HG03457 (cell line): ENCODE measurements around the gene EPB41L4A.
"Not testable (repeated sequence)": the region's sequence is repeated elsewhere in the genome, so short reads cannot be mapped to it uniquely, and the experiment has no call there.

Experiments
- ATAC-seq: cut with Tn5 transposase; IDR thresholded peaks from one replicate; pipeline ENCODE4 v1.9.1; 2021; ENCODE audit warnings: moderate number of reproducible peaks; ENCODE audit not compliant: unreplicated experiment

EPB41L4A gene

DNA sequence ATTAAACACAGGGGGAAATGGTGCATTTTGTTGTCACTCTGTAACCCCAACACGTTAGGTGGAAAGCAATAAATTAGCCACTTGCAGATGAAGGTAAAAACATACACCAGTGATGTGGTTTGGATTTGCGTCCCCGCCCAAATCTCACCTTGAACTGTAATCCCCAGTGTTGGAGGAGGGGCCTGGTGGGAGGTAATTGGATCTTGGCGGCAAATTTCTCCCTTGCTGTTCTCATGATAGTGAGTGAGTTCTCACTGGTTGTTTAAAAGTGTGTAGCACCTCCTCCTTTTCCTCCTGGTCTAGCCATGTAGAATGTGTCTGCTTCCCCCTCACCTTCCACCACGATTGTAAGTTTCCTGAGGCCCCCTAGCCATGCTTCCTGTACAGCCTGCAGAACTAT lies 17.2 kb downstream of the EPB41L4A start:
- ATAC-seq = no peak

DNA sequence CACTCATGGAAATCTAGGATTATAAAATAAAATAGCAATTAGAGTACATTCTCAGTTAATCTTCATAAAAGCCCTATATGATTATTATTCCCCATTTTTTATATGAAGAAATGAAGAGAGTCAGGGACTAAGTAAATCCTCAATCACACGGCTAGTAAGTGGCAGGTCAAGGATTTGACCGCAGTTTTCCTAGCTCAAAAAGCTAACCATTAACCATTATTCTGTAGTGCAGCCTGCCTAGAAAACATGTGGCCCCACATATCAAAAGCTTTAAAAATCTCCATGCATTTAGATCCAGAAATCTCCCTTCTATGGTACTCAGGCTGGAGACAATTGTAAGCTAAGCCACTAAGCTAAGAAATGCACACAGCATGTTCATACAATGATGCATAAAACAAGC lies 21.4 kb downstream of the EPB41L4A start:
- ATAC-seq = no peak

DNA sequence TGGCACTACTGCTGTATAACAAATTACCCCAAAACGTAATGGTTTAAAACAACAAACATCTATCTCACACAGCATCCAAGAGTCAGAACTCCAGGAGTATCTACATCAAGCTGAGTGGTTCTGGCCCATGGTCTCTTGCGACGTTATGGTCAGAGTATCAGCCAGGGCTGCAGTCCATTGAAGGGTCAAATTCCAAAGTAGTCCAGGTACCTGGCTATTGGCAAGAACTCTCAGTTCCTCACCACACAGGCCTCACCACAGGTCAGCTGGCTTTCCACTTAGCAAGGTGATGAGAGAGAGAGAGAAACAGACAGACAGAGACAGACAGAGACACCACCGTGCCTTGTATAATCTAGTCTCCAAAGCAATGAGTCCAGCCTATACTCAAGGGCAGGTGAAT lies 22.6 kb downstream of the EPB41L4A start:
- ATAC-seq = no peak

DNA sequence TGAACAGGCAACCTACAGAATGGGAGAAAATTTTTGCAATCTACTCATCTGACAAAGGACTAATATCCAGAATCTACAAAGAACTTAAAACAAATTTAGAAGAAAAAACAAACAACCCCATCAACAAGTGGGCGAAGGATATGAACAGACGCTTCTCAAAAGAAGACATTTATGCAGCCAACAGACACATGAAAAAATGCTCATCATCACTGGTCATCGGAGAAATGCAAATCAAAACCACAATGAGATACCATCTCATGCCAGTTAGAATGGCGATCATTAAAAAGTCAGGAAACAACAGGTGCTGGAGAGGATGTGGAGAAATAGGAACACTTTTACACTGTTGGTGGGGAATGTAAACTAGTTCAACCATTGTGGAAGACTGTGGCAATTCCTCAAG lies 23.8 kb downstream of the EPB41L4A start:
- not testable (repeated sequence) for ATAC-seq

DNA sequence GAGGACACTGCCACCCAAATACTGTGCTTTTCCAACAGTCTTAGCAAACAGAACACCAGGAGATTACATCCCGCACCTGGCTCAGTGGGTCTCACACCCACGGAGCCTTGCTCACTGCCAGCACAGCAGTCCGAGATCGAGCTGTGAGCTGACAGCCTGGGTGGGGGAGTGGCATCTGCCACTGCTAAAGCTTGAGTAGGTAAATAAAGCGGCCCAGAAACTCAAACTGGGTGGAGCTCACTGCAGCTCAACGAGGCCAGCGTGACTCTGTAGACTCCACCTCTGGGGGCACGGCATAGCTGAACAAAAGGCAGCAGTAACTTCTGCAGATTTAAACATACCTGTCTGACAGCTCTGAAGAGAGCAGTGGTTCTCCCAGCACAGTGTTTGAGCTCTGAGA lies 28.8 kb downstream of the EPB41L4A start:
- no peak for ATAC-seq

DNA sequence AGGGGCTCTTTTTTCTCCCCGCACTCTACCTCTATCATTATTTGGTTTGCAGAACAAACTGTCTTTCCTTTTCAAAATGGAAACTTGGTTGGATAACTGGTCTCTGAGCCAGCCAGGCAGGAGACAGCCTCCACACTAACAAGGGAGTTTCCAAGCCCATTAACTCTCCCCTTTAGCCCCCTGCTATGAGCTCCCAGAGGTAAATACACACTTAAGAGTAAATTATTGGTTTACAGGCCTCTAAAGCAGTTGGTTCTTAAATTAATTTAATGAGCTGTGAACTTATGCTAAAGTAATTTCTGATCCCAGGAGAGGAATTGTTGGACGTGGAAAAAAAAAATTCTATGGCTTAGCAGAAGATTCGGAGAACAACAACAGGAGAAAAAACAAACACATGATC lies 30.3 kb downstream of the EPB41L4A start:
- no peak for ATAC-seq

DNA sequence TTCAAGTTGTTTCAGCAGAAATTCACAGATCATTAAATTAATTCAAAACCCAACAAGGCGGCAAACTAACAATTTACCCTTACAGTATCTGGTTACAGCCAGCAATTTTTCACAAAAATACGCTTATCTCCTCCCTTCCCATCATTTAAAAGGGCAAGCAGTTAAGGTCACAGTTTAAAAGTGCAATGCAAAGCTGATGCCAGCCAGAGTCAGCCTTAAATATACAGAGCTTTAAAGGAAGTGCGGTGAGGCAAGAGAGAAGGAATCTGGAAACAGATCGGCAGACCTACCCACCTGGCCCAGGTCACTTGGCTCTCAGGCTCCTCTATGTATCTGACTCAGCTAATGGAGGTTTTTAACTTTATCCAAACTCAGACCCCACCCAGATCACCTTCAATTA lies 31.0 kb downstream of the EPB41L4A start:
- no peak for ATAC-seq

DNA sequence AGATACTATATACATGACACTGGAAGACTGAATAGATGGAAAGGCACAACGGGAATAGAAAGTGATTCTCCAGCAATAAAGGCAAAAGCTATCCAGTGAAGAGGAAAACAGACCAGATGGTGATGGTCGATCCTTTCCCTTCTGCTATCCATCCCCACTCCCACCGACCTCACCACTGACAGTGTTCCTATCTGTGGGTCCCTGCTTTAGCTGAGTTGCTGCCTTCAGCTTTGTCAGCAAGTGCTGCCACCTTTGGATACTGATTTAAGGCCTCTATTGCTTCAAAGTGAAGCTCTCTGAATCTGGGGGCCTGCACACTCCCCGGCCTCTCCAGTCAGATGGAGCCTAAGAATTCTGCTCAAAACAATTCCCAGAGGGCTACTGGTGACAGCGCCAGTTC lies 32.3 kb downstream of the EPB41L4A start:
- ATAC-seq = no peak

DNA sequence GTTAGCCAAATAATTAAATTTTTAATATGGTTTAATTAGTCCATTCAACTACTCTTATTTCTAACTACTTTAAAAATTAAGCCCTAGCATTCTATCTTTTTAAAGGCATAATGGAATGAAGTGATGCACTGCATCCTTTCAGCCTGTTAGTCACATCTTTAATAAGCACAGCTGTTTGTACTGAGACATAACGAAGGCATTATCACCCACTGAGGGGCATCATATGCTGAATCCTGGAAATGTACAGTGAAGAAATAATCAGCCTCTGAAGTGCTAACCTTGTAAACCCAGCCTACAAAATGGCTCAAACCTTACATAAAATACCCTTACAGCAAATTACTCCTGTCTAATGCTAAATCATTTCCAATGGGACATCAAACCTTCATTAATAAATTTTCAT lies 33.1 kb downstream of the EPB41L4A start:
- ATAC-seq = no peak

DNA sequence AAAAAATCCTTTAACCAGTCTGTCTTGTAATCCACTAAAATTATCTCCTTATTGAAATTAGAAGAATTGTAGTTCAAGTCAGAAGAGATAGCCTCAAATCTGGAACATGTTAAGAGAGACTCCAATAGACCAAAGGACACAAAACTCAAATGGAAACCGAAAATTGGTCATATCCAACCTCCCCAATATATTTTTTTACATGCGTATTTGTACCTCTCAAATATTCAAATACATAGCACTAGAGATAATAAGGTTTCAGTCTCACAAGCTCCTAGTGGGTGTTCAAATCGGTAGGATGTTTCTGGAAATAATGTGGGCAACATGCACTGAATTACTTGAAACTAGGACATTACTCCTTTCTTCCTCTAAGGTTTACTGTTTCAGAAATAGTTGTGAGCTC lies 33.5 kb downstream of the EPB41L4A start:
- no peak for ATAC-seq

DNA sequence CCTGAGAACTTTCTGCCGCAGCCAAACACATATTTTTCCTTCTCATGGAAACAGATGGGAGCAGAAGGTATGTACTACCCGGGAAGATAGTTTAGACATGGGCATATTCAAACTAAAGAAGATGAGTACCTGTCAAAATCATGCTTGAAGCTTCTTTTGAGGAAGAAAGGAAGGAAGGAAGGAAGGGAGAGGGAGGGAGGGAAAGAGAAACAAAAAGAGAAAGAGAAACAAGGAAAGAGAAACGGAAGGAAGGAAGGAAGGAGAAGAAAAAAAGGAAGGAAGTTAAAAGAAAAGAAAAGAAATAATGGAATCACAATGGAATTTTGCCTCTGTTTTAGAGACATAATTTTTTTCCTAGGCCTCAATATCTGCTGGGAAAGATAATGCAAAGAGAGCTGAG lies 34.6 kb downstream of the EPB41L4A start:
- no peak for ATAC-seq

DNA sequence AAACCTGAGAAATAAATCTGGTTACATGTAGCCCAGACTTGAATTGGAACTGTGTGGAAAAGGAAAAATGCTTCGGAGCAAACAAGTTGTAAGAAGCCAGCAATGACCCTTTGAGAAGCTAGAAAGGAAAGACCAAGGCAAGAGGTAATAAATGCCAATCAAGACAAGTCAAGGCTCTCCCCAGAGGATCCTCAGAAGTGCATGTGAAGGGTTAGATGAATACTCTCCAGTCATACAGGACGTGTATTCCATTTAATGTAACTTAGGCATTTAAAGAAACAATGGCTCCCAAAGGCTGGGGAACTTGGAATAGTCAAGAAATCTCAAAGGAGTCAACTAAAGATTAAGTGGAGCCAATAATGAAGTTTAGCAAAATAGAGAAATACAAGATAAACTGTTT lies 36.2 kb downstream of the EPB41L4A start:
- ATAC-seq = no peak

DNA sequence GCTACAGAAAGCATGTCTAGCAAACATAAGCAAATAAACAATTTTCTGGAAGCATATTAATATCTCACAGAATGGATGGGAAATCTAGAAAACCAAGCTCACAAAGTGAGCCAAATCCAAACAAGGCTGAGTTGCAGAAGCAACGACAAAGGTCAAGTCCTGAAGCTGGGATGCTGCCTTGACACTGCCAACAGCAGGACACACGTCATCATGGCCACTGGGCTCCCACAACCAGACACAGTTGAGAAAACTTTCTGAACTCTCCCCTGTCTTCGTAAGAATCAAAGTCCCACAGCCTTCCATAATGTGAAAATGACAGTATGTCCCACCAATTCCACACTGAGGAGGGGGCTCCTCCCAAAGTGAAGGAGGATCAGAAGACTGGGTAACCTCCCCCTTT lies 37.6 kb downstream of the EPB41L4A start:
- ATAC-seq = no peak

DNA sequence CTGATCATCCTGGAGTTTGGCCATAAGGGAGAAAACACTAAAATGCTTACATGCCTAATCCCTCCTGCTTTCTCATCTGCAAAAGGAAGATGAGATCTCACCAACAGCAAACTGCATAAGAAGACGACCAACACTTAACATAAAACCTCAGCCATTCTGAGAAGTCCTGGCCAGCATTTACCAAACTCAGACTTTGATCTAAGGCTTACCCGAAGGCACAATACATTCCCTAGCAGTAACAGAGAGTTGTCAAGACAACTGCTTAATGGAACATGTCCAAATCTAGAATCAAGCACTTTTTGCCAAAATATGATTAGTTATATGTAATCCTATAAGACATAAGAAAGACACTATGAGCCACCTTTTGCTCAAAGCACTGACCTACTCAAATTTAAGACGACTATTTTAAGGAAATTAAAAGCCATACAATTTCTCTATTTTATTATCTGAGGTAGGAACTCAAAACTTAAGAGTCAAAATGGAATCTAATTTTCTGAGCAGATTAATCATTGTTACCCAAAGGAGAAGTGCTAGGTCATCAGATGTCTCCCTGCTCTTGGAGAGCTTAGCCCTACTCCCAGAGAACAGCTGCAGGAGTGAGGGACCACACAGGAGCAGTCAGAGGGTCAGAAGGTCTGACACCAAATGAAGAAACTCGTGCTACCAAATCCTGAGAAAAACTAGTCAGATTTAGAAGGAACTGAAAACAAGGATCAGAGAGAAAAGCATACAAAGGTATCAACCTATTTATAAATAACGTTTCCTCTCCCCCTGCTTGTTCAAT lies 39.3 kb downstream of the EPB41L4A start:
- ATAC-seq = no peak

DNA sequence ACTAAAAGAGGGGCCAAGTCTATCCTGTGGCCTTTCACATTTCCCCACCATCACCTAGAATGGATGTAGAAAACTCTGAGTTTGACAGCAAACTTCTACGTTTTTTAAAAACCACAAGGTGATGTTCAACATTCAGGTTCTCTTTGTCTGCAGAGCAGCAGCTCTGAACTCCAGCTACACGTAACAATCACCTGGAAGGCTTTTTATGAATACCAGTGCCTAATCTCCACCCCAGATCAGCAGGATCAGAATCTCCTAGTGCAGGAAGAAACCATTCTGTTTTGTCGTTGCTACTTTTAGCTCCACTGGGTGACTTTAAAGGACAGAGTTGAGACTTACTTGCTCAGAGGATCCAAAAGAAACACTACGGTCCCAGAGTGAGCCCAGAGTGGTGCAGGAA lies 44.3 kb downstream of the EPB41L4A start:
- no peak for ATAC-seq

DNA sequence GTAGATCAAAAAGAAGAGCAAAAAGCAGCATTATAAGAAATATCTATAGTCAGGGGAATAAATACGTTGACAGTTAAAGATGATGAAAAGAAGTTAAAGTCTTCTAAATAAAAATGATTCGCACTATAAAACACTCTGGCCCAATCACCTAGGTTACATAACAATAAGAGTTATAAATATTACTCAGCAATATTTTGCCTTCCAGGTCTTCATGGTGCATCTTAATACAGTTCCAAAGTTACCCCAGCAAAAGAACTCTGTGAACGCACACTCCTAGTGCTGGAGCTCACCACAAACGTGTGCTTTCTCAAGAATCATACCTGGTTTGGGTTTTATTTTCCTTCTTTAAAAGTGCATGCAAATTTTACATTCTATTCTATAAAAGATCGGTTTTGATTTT lies 44.7 kb downstream of the EPB41L4A start:
- no peak for ATAC-seq

DNA sequence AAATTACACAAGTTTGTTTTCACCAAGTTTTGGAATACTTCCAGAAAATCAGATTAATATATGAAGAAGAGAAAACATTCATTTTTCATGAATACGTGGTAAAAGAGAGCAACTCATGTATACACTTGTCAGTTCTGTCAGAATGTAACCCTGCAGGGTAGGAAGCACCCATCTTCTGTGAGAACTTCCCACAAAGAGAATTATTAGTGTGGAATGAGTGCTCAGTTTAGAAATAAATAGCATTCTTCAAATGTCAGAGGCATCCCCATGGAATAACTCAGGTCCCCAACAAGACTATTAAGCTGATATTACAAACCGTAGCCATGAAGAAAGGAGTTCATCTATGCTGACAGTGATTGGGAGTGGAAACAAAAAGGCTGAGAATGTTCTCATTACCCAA lies 45.2 kb downstream of the EPB41L4A start:
- no peak for ATAC-seq

DNA sequence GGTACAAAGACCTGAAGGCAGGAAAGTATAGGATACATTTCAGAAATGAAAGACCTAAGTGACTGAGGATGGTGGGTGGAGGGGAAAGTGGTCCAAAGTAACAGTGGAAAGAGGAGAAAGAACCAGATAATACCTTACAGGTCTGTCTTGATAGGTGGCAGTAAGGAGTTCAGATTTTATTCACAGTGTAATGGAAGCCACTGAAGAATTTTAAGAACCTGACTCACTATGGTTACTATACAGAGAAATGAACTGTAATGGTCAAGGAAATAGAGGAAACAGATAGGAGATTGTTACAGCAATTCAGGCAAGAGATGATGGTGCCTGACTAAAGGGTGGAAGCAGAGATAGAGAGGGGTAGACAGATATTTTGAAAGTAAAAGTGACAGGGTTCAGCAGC lies 46.5 kb downstream of the EPB41L4A start:
- ATAC-seq = no peak

DNA sequence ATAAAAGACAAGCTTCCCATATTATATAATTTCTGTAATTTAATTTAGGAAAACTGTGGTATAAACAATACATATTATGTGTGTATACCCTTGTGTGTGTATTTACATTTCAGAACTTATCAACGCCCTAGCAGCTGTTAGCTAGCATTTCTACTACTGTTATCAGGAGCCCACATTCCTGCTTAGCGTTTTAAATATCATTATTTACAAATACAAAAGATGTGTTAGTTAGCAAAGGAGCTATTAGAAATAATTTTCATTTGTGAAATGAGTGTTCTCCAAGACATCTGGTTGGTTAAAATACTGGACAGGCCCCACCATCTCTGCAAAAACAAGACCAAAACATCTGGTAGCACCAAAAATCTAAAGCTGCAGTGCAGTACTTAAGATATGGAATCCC lies 48.0 kb downstream of the EPB41L4A start:
- no peak for ATAC-seq

DNA sequence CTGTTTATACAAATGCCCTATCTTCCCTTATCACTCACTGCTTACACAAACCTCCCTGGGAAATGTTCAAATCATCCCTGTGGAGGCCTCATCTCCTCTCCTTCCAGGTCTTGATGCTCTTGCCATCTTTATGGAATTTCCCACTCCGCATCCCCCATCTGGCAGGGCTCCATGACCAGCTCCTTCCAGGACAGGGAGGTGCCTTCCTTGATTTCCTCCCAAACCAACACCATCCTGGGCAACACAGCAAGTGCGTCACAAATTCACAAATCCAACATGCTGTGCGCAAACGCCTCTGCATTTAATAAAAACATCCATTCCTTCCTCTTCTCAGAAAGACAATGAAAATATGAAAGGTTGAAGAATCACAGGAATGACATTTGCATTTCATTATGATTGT lies 51.7 kb downstream of the EPB41L4A start:
- no peak for ATAC-seq

DNA sequence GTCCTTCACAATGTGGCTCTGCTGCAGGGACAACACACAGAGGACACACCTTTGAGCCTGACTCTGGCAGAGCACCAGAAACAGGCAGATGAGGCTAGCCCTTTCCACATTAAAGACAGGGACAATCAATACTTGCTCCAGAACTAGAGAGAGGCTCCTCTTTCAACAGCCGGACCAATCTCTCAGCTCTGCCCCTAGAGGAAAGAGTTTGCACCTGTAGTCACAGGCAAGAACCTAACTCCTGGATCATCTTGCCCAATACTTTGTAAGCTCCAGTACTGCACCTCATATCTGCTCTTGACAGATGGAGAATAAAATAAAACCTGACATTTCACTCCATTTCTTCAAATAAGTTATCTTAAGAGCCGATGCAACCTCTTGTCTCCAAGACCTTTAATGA lies 52.1 kb downstream of the EPB41L4A start:
- ATAC-seq = no peak

DNA sequence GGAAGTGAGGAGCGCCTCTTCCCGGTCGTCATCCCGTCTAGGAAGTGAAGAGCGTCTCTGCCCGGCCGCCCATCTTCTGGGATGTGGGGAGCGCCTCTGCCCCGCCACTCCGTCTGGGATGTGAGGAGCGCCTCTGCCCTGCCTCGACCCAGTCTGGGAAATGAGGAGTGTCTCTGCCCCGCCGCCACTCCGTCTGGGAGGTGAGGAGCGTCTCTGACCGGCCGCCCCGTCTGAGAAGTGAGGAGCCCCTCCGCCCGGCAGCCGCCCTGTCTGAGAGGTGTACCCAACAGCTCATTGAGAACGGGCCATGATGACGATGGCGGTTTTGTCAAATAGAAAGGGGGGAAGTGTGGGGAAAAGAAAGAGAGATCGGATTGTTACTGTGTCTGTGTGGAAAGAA lies 58.3 kb downstream of the EPB41L4A start:
- ATAC-seq = not testable (repeated sequence)
